DMS153 (cell line): Measurements from ENCODE around the gene FAM110C.
"Not testable (repeated sequence)": the region's sequence is repeated elsewhere in the genome, so short reads cannot be mapped to it uniquely, and the experiment has no call there.

Experiments used
- DNase-seq: peaks from one replicate; lab custom pipeline; 2025; lab: John Stamatoyannopoulos, UW

Gene FAM110C

GRCh38 chr2:46471-47345, at the start of gene FAM110C:
FAM110C (minus strand) TSS chr2:46505; CDS start chr2:46385, 120 bp downstream.
- peak; percentile 23 for DNase-seq

GRCh38 chr2:92326-92725, 46.0 kb upstream of the FAM110C start:
- no peak for DNase-seq

- no peak for DNase-seq
Observed at GRCh38 chr2:90645-91312, 44.5 kb upstream of the FAM110C start.

GRCh38 chr2:85761-86160, 39.5 kb upstream of the FAM110C start:
- DNase-seq, result no peak

GRCh38 chr2:84121-84520, 37.8 kb upstream of the FAM110C start:
- no peak for DNase-seq

- DNase-seq, result no peak
Observed at GRCh38 chr2:80971-81736, 34.8 kb upstream of the FAM110C start.

- no peak for DNase-seq
Observed at GRCh38 chr2:80378-80777, 34.1 kb upstream of the FAM110C start.

- DNase-seq, result no peak
Observed at GRCh38 chr2:71309-72035, 25.2 kb upstream of the FAM110C start.

GRCh38 chr2:69366-70344, 23.4 kb upstream of the FAM110C start:
- DNase-seq, result peak; percentile 77

- not testable (repeated sequence) for DNase-seq
Observed at GRCh38 chr2:68637-69036, 22.3 kb upstream of the FAM110C start.

- DNase-seq, result no peak
Observed at GRCh38 chr2:66853-67252, 20.5 kb upstream of the FAM110C start.

- DNase-seq, result no peak
Observed at GRCh38 chr2:65121-65520, 18.8 kb upstream of the FAM110C start.

- no peak for DNase-seq
Observed at GRCh38 chr2:55587-56448, 9.5 kb upstream of the FAM110C start.

GRCh38 chr2:51613-52012, 5.3 kb upstream of the FAM110C start:
- DNase-seq, result no peak

- DNase-seq, result no peak
Observed at GRCh38 chr2:47737-48136, 1.4 kb upstream of the FAM110C start.

GRCh38 chr2:47346-47725, 1.0 kb upstream of the FAM110C start:
- no peak for DNase-seq

- no peak for DNase-seq
Observed at GRCh38 chr2:46131-46470, 204 bp downstream of the FAM110C start.

GRCh38 chr2:45342-46130, 769 bp downstream of the FAM110C start:
- no peak for DNase-seq

GRCh38 chr2:44748-45341, 1.5 kb downstream of the FAM110C start:
- no peak for DNase-seq
